Measurements from ENCODE around the gene CACNA1D.

The CACNA1D gene

GRCh38 chr3:53813229-53813628 lies 318.8 kb downstream of the CACNA1D start:
- no peak for DNase-seq

- DNase-seq, result no peak
These were observed 319.5 kb downstream of the CACNA1D start for GRCh38 chr3:53813876-53814275.

GRCh38 chr3:53815067-53815466 lies 320.7 kb downstream of the CACNA1D start:
- no peak for DNase-seq

GRCh38 chr3:53815651-53816050 lies 321.2 kb downstream of the CACNA1D start:
- no peak for DNase-seq

GRCh38 chr3:53816425-53816824 lies 322.0 kb downstream of the CACNA1D start:
- DNase-seq, result no peak

GRCh38 chr3:53817211-53817610 lies 322.8 kb downstream of the CACNA1D start:
- DNase-seq, result no peak

GRCh38 chr3:53817809-53818208 lies 323.4 kb downstream of the CACNA1D start:
- DNase-seq, result no peak

GRCh38 chr3:53818221-53819162 lies 324.1 kb downstream of the CACNA1D start:
- no peak for DNase-seq

GRCh38 chr3:53819163-53819868 lies 324.9 kb downstream of the CACNA1D start:
- DNase-seq, result no peak

GRCh38 chr3:53820084-53820483 lies 325.7 kb downstream of the CACNA1D start:
- no peak for DNase-seq

GRCh38 chr3:53820756-53821580 lies 326.6 kb downstream of the CACNA1D start:
- no peak for DNase-seq

GRCh38 chr3:53821631-53822121 lies 327.3 kb downstream of the CACNA1D start:
- no peak for DNase-seq

GRCh38 chr3:53822331-53822741 lies 327.9 kb downstream of the CACNA1D start:
- no peak for DNase-seq

GRCh38 chr3:53823026-53823955 lies 328.9 kb downstream of the CACNA1D start:
- no peak for DNase-seq

- no peak for DNase-seq
These were observed 329.7 kb downstream of the CACNA1D start for GRCh38 chr3:53823956-53824657.

GRCh38 chr3:53824795-53825194 lies 330.4 kb downstream of the CACNA1D start:
- DNase-seq, result no peak

- DNase-seq, result no peak
These were observed 331.6 kb downstream of the CACNA1D start for GRCh38 chr3:53826048-53826447.

- DNase-seq, result no peak
These were observed 334.2 kb downstream of the CACNA1D start for GRCh38 chr3:53828581-53828980.

- DNase-seq, result no peak
These were observed 335.2 kb downstream of the CACNA1D start for GRCh38 chr3:53829605-53830004.

- DNase-seq, result no peak
These were observed 336.5 kb downstream of the CACNA1D start for GRCh38 chr3:53830944-53831343.

GRCh38 chr3:53833053-53833645 lies 338.7 kb downstream of the CACNA1D start:
- DNase-seq, result no peak
